ENCODE results near the gene CTNNA2. TPM values are rescaled to one million over a fixed set of nuclear protein-coding genes. Genes with fewer than 3 reads are reported as not detected.

Gene CTNNA2
- total RNA-seq, 1 donor from 2014 or later = 15.0 TPM

DNA sequence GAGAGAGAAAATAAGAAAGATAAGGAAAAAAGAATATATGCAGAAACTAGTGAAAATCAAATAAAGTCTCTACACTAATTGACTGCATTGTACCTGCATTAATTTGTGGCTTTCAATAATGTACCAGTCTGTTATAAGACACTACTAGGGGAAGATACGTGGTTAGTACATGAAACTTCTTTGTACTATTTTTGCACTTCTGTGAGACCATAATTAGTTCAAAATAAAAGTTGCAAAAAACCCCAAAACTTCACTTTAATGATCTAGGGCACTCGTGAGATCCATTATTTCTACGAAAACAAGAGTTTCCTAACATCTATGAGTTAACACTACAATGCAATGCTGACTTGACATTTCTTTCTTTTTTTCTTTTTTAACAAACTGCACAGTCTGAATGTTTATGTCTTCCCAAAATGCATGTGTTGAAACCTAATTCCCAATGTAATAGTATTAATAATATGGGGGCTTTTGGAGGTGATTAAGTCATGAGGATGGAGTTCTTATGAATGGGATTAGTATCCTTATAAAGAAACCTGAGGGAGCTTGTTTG is 954.5 kb downstream of the CTNNA2 start:
- no peak overlapping the region for H3K27ac Mint-ChIP-seq
- no peak for DNase-seq (ENCODE audit: extremely low spot score, unreplicated experiment)
- no peaks in the 10 kb centered on the region for H3K36me3 Mint-ChIP-seq
- no peaks in the 10 kb centered on the region for H3K4me1 Mint-ChIP-seq (ENCODE audit: unreplicated experiment)
- peaks cover 8% of the 10 kb centered on the region for H3K9me3 Mint-ChIP-seq
- TF ChIP-seq, protein P1, sequence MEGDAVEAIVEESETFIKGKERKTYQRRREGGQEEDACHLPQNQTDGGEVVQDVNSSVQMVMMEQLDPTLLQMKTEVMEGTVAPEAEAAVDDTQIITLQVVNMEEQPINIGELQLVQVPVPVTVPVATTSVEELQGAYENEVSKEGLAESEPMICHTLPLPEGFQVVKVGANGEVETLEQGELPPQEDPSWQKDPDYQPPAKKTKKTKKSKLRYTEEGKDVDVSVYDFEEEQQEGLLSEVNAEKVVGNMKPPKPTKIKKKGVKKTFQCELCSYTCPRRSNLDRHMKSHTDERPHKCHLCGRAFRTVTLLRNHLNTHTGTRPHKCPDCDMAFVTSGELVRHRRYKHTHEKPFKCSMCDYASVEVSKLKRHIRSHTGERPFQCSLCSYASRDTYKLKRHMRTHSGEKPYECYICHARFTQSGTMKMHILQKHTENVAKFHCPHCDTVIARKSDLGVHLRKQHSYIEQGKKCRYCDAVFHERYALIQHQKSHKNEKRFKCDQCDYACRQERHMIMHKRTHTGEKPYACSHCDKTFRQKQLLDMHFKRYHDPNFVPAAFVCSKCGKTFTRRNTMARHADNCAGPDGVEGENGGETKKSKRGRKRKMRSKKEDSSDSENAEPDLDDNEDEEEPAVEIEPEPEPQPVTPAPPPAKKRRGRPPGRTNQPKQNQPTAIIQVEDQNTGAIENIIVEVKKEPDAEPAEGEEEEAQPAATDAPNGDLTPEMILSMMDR (conservative IDR thresholded peaks at IDR 0.05) = no peak
- no peak overlapping the region for H3K4me3 Mint-ChIP-seq
- peaks cover 4% of the 10 kb centered on the region for H3K27me3 Mint-ChIP-seq

DNA sequence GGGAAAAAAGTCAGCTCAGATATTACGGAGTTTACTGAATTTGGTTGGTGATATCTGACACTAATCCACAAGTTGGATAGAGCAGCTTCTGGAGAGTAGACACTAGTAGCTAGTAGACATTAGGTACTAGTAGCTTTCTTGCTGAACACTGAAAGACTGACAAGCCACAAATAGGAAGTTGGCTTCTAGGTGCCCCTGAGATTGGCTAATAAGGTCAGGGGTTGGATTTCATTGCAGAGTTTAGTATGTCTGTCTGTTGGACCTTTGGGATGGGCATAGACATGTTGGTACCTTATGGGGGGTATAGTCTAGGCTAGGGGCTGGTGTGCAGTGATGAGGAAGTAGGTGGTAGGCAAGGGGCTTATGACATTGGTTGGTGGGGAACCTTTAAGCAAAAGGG is 956.6 kb downstream of the CTNNA2 start:
- no peak for DNase-seq (ENCODE audit: extremely low spot score, unreplicated experiment)
- no peaks in the 10 kb centered on the region for H3K27me3 Mint-ChIP-seq
- no peak overlapping the region for H3K4me3 Mint-ChIP-seq
- H3K9me3 Mint-ChIP-seq = peaks cover 8% of the 10 kb centered on the region
- H3K36me3 Mint-ChIP-seq = no peaks in the 10 kb centered on the region
- TF ChIP-seq, protein P1 (conservative IDR thresholded peaks at IDR 0.05) = no peak
- H3K4me1 Mint-ChIP-seq (ENCODE audit: unreplicated experiment) = peaks cover 5% of the 10 kb centered on the region
- H3K27ac Mint-ChIP-seq = no peak overlapping the region

DNA sequence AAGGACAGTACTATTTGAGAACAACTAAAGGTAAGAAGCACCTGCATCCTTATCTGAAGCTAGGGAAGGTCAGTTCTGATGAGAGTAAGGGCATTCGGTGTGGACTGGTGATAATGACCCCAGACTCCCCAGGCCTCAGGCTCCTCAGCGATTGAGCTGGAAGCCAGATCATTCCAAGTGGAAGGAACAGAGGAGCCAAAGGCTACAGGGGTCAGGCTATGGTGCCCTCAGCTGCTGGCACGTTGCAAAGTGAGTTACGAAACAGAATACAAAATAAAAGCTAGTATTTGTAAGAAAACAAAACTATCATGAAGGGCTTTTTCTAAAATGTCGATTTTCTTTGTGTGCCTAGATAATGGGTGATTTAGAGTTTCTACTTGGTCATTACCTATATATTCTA is 960.2 kb downstream of the CTNNA2 start:
- no peak overlapping the region for H3K27ac Mint-ChIP-seq
- peaks cover 14% of the 10 kb centered on the region for H3K4me1 Mint-ChIP-seq (ENCODE audit: unreplicated experiment)
- no peaks in the 10 kb centered on the region for H3K27me3 Mint-ChIP-seq
- TF ChIP-seq, protein P1 (conservative IDR thresholded peaks at IDR 0.05) = no peak
- no peaks in the 10 kb centered on the region for H3K36me3 Mint-ChIP-seq
- no peak for DNase-seq (ENCODE audit: extremely low spot score, unreplicated experiment)
- no peak overlapping the region for H3K4me3 Mint-ChIP-seq
- peaks cover 8% of the 10 kb centered on the region for H3K9me3 Mint-ChIP-seq

DNA sequence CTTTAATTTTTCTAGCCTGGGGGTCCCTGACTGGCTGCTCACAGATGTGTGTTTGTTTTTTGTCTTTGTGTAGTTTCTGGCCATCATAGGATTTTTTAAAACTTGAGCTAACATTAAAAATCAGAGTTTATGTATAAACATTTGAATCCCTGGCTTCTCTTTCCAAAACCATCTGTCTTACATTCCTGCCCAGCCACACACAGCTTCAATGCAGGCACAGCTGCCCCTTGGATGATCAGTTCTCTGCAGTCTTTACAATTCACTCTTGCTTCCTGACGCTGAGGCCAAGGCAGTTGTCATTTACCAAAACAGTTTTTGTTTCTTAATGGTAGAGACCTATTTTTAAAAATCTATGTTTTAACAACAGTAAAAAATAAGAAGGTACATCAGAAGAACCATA is 960.9 kb downstream of the CTNNA2 start:
- TF ChIP-seq, protein P1 (conservative IDR thresholded peaks at IDR 0.05) = no peak
- no peak for DNase-seq (ENCODE audit: extremely low spot score, unreplicated experiment)
- peaks cover 14% of the 10 kb centered on the region for H3K4me1 Mint-ChIP-seq (ENCODE audit: unreplicated experiment)
- no peak overlapping the region for H3K27ac Mint-ChIP-seq
- H3K9me3 Mint-ChIP-seq = peaks cover 8% of the 10 kb centered on the region
- H3K36me3 Mint-ChIP-seq = no peaks in the 10 kb centered on the region
- H3K4me3 Mint-ChIP-seq = no peak overlapping the region
- no peaks in the 10 kb centered on the region for H3K27me3 Mint-ChIP-seq

DNA sequence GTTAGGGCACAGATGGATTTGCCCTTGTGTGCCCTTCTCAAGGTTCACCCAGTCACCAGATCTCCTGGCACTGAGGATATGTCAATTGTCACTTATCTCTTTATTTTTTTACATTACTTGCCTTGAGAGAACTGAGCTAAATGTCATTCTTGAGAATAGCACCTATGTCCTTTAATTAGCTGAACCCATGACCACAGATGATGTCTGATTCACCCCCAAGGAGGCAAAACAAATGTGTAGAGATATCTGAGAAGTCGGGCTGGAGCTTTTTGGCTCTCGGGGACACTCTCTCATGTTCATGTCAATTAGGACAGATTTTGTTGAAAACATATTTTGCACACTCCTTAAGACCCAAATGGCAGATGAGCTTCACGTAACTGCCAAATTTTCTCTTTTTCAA is 963.1 kb downstream of the CTNNA2 start:
- H3K9me3 Mint-ChIP-seq = no peaks in the 10 kb centered on the region
- no peak overlapping the region for H3K27ac Mint-ChIP-seq
- peaks cover 14% of the 10 kb centered on the region for H3K4me1 Mint-ChIP-seq (ENCODE audit: unreplicated experiment)
- H3K27me3 Mint-ChIP-seq = no peaks in the 10 kb centered on the region
- no peak overlapping the region for H3K4me3 Mint-ChIP-seq
- TF ChIP-seq, protein P1 (conservative IDR thresholded peaks at IDR 0.05) = no peak
- DNase-seq (ENCODE audit: extremely low spot score, unreplicated experiment) = no peak
- H3K36me3 Mint-ChIP-seq = no peaks in the 10 kb centered on the region
